Measurements from ENCODE around the gene ADNP.
A peak's percentile ranks its signal among the peaks of the same experiment; 100 is the strongest.

Gene ADNP

DNA sequence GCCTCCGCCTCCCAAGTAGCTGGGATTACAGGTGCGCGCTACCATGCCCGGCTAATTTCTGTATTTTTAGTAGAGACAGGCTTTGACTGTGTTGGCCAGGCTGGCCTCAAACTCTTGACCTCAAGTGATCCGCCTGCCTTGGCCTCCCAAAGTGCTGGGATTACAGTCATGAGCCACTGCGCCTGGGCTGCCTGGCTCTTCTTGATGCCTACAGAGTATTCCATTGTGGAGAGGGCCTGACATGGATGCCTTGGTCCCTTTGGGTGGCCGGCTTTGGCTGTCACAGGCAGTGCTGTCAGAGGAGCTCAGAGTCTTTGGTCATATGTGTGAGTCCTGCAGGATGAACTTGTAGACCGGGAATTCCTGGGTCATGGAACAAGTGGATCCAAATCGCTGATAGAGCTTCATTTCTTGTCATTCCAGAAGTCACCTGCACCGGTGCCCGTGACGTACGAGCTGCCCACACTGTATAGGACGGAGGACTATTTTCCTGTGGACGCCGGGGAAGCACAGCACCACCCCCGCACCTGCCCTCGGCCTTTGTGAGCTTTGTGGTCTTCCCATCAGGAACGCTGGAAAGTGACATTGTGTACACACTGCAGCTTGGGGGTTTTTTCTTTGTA, 55.1 kb downstream of the ADNP start:
- intact Hi-C loops (cut with DNase I): no loop called here
- DNase-seq: peak in 1 of 10 donors; percentile 74

DNA sequence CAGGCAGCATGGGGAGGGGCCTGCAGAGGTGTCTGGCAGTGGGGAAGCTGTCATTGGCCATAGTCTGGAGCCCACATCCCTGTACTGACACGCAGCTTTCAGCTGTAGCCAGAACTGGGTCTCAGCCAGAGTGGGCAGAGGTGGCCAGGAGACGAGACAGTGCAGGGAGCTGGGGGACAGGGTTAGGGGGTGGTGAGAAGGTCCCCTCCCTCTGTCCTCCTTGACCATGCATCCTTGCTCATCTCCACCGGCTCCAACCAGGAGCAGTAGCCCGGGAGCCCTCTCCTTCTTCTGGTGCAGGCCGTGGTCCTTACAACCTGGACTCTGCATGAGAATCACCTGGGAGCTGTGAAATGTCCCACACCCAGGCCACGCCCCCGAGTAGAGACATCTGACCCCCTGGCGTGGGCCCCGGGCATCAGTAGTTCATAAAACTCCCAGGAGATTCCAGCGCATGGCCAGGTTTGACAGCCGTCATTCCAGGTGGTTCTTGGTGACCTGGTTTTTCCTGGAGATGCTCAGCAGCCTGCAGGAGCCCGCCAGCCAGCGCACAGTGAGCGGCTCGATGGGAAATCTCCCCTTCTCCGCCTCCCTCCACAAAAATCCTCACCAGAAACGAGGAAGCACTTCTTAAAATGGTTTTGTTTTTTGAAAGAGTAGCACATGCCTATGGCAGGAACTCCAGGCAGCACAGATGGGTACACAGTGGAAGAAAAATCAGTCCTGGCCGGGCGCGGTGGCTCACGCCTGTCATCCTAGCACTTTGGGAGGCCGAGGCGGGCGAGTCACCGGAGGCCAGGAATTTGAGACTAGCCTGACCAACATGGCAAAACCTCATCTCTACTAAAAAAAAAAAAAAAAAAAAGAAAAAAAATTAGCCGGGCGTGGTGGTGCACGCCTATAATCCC, 56.2 kb downstream of the ADNP start:
- intact Hi-C loops (cut with DNase I): no loop called here
- peak in 1 of 10 donors; percentile 55 for DNase-seq

- peak in 1 of 10 donors; percentile 55 for DNase-seq
- intact Hi-C loops (cut with DNase I): no loop called here
These were observed 57.0 kb downstream of the ADNP start for GRCh38 chr20:50874111-50874757.

DNA sequence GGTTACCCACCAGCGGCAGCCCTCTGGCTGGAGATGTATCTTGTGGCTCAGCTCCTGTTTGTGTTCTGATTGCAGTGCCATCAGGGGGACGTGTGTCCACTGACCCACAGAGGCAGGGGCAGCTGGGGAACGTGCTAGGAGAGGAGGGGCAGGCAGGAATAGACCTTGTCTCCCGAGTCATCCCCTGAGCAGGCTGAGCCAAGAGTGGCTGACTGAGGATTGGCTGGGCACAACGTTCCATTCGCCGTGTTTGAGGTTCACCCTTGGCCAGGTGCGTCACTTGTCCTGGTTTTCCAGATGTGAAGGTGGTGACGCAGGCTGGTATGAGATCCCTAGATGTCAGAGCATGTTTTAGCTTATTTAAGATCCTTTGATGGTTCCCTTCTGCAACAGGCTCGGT, 57.7 kb downstream of the ADNP start:
- peak in 1 of 10 donors; percentile 43 for DNase-seq
- intact Hi-C loops (cut with DNase I): no loop called here

GRCh38 chr20:50872560-50873425, 58.4 kb downstream of the ADNP start:
- intact Hi-C loops (cut with DNase I): no loop called here
- peak in 1 of 10 donors; percentile 52 for DNase-seq

- intact Hi-C loops (cut with DNase I): no loop called here
- peak in 1 of 10 donors; percentile 70 for DNase-seq
These were observed 60.6 kb downstream of the ADNP start for GRCh38 chr20:50870561-50871161.

GRCh38 chr20:50868509-50869495, 62.4 kb downstream of the ADNP start:
- peak in 2 of 10 donors; percentile 4 to 31 for DNase-seq
- intact Hi-C loops (cut with DNase I): no loop called here

DNA sequence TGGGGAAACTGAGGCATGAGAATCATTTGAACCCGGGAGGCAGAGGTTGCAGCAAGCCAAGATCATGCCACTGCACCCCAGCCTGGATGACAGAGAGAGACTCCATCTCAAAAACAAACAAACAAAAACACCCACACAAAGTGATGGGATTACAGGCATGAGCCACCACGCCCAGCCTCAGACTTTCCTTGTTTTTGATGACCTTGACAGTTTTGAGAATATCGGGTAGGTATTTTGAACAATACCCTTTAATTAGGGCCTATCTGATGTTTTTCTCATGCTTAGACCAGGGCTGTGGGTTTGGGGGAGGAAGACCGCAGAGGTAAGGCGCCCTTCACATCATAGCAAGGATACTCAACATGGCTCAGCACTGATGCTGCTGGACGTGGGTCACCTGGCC, 63.4 kb downstream of the ADNP start:
- intact Hi-C loops (cut with DNase I): no loop called here
- peak in 1 of 10 donors; percentile 5 for DNase-seq

DNA sequence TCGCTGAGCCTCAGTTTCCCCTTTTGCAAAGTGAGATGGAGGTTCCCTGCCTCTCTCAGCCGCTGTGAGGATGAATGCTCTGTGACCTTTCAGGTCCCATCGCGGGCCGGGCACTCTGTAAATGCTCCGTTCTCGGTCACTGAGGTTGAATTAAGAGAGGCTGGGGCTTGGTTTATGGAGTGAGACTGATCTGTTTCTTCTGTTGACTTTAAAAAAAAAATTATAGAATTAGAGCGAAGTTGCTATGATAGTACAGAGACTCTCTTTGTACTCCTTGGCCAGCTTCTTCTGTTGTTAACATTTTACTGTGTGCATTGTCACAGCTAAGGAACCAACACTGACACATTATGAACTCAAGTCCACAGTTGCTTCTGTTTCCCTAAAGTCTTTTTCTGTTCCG, 64.4 kb downstream of the ADNP start:
- intact Hi-C loops (cut with DNase I): no loop called here
- DNase-seq: peak in 1 of 10 donors; percentile 55

DNA sequence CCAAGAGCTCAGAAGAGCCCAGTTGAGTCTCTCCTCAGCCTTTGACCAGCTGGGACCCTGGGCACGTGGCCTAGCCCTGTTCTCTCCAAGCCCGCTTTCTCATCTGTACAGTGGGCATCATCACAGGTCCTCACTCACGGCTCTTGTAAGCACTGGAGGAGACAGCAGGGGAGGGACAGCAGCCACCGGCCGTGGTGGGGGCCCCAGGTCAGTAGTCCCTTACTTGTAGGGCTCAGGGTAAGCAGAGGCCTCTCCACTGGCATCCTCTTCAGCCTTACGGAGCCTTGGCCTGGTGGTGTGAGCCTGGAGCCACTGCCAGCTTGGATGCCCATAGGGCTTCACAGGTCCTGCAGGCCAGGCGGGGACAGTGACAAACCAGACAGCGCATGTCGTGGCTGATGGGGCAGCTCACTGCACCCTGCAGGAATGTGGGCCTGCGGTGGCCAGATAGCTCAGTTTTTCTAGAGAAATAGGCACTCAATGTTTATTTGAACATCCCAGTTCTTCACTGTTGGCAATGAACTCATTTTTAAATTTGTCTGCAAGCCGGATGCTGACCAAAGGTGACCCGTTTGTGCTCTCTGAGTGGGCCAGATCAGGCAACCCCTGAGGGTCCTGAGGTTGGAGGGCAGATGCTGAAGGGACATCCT, 65.1 kb downstream of the ADNP start:
- DNase-seq: peak in 2 of 10 donors; percentile 33 to 55
- intact Hi-C loops (cut with DNase I): no loop called here

- peak in 1 of 10 donors; percentile 29 for DNase-seq
- intact Hi-C loops (cut with DNase I): no loop called here
These were observed 65.6 kb downstream of the ADNP start for GRCh38 chr20:50865591-50865990.

DNA sequence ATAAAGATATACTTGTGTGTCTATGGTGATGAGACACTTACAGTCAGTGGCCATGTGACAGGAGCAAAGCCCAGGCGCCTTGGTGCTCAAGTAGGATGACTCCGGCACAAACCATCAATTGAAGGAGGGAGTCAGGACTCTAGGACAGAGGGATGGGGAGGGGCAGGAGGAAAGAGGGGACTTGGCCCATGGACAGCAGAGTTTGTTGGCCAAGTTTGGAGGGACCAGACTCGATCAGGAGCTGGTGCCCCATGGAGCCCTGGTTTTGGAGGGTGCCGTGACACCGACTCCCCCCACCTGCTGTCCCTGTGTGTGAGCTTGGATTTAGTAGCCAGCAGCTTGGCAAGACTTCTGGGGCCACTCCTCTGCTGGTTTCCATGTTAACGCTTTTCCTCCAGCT, 66.1 kb downstream of the ADNP start:
- peak in 1 of 10 donors; percentile 53 for DNase-seq

DNA sequence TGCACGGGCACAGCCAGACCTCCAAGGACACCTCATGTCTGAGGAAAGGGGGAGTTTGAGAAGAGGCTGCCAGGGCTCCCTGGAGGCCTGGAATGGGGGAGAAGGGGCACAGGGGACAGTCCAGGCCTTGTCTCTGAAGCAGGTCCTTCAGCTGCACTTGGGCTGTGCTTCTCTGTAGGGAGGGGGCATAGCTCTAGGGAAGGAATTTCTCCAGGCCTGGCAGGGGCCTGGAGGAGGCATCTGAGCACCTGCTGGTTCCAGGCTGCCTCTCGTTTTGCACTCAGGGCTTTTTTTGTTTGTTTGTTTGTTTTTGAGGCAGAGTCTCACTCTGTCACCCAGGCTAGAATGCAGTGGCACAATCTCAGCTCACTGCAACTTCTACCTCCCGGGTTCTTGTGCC, 68.7 kb downstream of the ADNP start:
- intact Hi-C loops (cut with DNase I): no loop called here
- DNase-seq: no peak

More for the DNA sequence above, 66.1 kb downstream of the ADNP start:
- intact Hi-C loops (cut with DNase I): no loop called here

GRCh38 chr20:50861012-50861411, 70.2 kb downstream of the ADNP start:
- intact Hi-C loops (cut with DNase I): no loop called here
- DNase-seq: no peak

DNA sequence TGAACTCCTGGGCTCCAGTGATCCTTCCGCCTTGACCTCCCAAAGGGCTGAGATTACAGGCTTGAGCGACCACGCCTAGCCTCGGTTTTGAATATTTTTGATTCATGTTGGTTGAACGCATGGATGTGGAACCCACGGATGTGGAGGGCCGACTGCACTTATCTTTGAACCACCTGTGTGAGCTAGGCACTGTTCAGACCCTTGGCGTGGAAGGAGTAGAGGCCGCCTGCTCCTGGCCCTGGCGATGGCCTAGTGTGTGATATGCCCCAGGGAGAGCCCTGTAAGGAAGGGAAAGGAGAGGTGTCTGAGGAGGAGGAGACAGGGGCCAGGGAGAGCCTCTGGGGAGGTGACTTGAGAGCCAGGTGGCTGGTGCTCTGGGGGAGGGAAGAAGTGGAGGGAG, 72.1 kb downstream of the ADNP start:
- no peak for DNase-seq
- intact Hi-C loops (cut with DNase I): no loop called here

DNA sequence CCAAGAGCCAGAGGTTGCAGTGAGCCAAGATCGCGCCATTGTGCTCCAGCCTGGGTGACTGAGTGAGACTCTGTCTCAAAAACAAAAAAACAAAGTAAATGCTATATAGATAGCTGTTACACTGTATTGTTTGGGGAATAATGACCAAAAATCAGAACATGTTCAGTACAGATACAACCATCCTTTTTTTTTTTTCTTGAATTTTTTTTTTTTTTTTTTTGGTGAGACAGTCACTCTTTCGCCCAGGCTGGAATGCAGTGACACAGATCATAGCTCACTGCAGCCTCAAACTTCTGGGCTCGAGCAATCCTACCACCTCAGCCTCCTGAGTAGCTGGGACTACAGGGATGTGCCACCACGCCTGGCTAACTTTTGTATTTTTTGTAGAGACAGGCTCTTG, 72.7 kb downstream of the ADNP start:
- intact Hi-C loops (cut with DNase I): no loop called here
- DNase-seq: no peak

GRCh38 chr20:50857348-50857747, 73.9 kb downstream of the ADNP start:
- intact Hi-C loops (cut with DNase I): no loop called here
- DNase-seq: no peak

GRCh38 chr20:50856475-50857041, 74.7 kb downstream of the ADNP start:
- no peak for DNase-seq
- intact Hi-C loops (cut with DNase I): no loop called here

All from posterior cingulate gyrus (tissue), 11 donors.